Measurements from ENCODE around the gene INTS1.

Gene INTS1

GRCh38 chr7:1430056-1430845 is 73.9 kb downstream of the INTS1 start:
- DNase-seq = no peak

GRCh38 chr7:1428941-1429501 is 75.2 kb downstream of the INTS1 start:
- no peak for DNase-seq

GRCh38 chr7:1427064-1427657 is 77.0 kb downstream of the INTS1 start:
- no peak for DNase-seq

GRCh38 chr7:1426474-1426873 is 77.7 kb downstream of the INTS1 start:
- no peak for DNase-seq

GRCh38 chr7:1425292-1426136 is 78.7 kb downstream of the INTS1 start:
- DNase-seq = peak; percentile 33

- no peak for DNase-seq
Observed at GRCh38 chr7:1424041-1424440, 80.1 kb downstream of the INTS1 start.

- no peak for DNase-seq
Observed at GRCh38 chr7:1423264-1423811, 80.9 kb downstream of the INTS1 start.

GRCh38 chr7:1422512-1423263 is 81.5 kb downstream of the INTS1 start:
- peak; percentile 100 for DNase-seq

- no peak for DNase-seq
Observed at GRCh38 chr7:1421946-1422345, 82.2 kb downstream of the INTS1 start.

GRCh38 chr7:1421020-1421790 is 83.0 kb downstream of the INTS1 start:
- no peak for DNase-seq
